ENCODE results near the gene OLR1.
"Not testable (repeated sequence)": the region's sequence is repeated elsewhere in the genome, so short reads cannot be mapped to it uniquely, and the experiment has no call there.

OLR1 gene

DNA sequence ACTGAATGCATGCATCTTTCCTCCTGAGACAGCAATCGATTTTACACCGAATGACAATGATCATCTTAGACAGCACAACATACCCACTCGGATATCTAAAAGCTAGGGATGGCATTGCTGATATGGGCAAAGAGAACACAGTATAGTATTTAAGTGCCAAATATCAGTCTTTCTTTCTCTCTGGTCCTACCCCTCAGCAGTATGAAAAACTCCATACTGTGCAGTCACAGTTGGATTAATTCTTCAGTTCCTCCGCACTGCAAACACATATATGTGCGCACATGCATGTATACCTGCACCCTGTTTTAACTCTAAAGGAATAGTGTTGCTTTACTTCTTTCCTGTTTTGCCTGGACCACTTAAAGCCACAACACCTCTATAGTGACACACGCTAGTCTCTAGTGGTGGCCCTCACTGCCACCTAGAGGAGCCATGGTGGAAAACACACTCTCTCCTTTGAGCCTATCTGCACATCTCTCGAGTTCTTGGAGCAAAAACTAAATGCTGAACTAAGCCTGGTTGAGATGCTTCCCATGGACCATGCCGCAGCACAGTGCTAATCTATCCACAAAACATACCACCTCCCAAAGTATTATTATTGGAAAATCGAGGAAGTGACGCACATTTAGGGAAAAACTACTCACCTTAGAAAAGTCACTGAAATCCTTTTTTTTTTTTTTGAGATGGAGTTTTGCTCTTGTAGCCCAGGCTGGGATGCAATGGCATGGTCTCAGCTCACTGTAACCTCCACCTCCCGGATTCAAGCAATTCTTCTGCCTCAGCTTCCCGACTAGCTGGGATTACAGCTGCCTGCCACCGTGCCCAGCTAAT lies 18.8 kb upstream of the OLR1 start:
- no peaks in the 10 kb centered on the region for H3K9me3 ChIP-seq (ENCODE audit: control insufficient read depth, low read length)
- no peak overlapping the region for H3K27ac ChIP-seq (ENCODE audit: insufficient read depth, low read length, poor library complexity, severe bottlenecking)
- no peaks in the 10 kb centered on the region for H3K27me3 ChIP-seq (replicated peaks; ENCODE audit: control insufficient read depth, insufficient read depth, low read length, poor library complexity, severe bottlenecking)
- no peaks in the 10 kb centered on the region for H3K36me3 ChIP-seq (ENCODE audit: control insufficient read depth, insufficient read depth, low read length)
- H3K4me1 ChIP-seq (ENCODE audit: control insufficient read depth, insufficient read depth, low read length, poor library complexity, severe bottlenecking) = no peaks in the 10 kb centered on the region
- no peak overlapping the region for H3K4me3 ChIP-seq (ENCODE audit: insufficient read depth, low read depth, low read length, poor library complexity, severe bottlenecking)
- DNase-seq = peak in 2 of 3 donors; percentile 14 to 20

DNA sequence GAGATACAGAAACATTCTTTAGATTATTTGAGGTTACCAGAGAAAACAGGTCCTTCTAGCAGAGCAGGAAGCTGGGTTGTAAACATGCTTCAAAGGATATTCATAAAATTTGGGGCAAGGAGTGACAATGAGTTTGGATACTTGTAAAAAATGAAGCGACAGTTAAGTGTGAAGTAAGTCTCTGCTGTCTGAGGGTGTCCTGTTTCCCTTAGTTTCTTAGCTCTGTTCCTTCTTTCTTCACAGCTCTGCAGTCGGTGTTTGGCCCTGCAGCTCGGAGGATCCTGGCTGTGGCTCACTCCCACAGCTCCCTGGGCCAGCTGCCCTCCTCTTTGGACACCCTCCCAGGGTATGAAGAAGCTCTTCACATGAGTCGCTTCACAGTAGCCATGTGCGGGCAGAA lies 17.7 kb upstream of the OLR1 start:
- H3K27me3 ChIP-seq (replicated peaks; ENCODE audit: control insufficient read depth, insufficient read depth, low read length, poor library complexity, severe bottlenecking) = no peaks in the 10 kb centered on the region
- H3K4me1 ChIP-seq (ENCODE audit: control insufficient read depth, insufficient read depth, low read length, poor library complexity, severe bottlenecking) = no peaks in the 10 kb centered on the region
- no peaks in the 10 kb centered on the region for H3K36me3 ChIP-seq (ENCODE audit: control insufficient read depth, insufficient read depth, low read length)
- H3K27ac ChIP-seq (ENCODE audit: insufficient read depth, low read length, poor library complexity, severe bottlenecking) = no peak overlapping the region
- no peak for DNase-seq
- no peak overlapping the region for H3K4me3 ChIP-seq (ENCODE audit: insufficient read depth, low read depth, low read length, poor library complexity, severe bottlenecking)
- no peaks in the 10 kb centered on the region for H3K9me3 ChIP-seq (ENCODE audit: control insufficient read depth, low read length)

- H3K36me3 ChIP-seq (ENCODE audit: control insufficient read depth, insufficient read depth, low read length); H3K27ac ChIP-seq (ENCODE audit: insufficient read depth, low read length, poor library complexity, severe bottlenecking); H3K9me3 ChIP-seq (ENCODE audit: control insufficient read depth, low read length); H3K4me3 ChIP-seq (ENCODE audit: insufficient read depth, low read depth, low read length, poor library complexity, severe bottlenecking); H3K4me1 ChIP-seq (ENCODE audit: control insufficient read depth, insufficient read depth, low read length, poor library complexity, severe bottlenecking); H3K27me3 ChIP-seq (replicated peaks; ENCODE audit: control insufficient read depth, insufficient read depth, low read length, poor library complexity, severe bottlenecking); DNase-seq: not testable (repeated sequence)
These were observed 15.0 kb upstream of the OLR1 start for GRCh38 chr12:10186958-10187357.

GRCh38 chr12:10186299-10186698 lies 14.4 kb upstream of the OLR1 start:
- Histone ChIP-seq H3K36me3 (ENCODE audit: control insufficient read depth, insufficient read depth, low read length) (no peaks in the 10 kb centered on the region), H3K27ac (ENCODE audit: insufficient read depth, low read length, poor library complexity, severe bottlenecking) (no peak overlapping the region), H3K27me3 (replicated peaks; ENCODE audit: control insufficient read depth, insufficient read depth, low read length, poor library complexity, severe bottlenecking) (no peaks in the 10 kb centered on the region), H3K4me3 (ENCODE audit: insufficient read depth, low read depth, low read length, poor library complexity, severe bottlenecking) (no peak overlapping the region), H3K4me1 (ENCODE audit: control insufficient read depth, insufficient read depth, low read length, poor library complexity, severe bottlenecking) (no peaks in the 10 kb centered on the region), H3K9me3 (ENCODE audit: control insufficient read depth, low read length) (no peaks in the 10 kb centered on the region)
- no peak for DNase-seq

- Histone ChIP-seq H3K9me3 (ENCODE audit: control insufficient read depth, low read length) (no peaks in the 10 kb centered on the region), H3K4me3 (ENCODE audit: insufficient read depth, low read depth, low read length, poor library complexity, severe bottlenecking) (no peak overlapping the region), H3K4me1 (ENCODE audit: control insufficient read depth, insufficient read depth, low read length, poor library complexity, severe bottlenecking) (no peaks in the 10 kb centered on the region), H3K27ac (ENCODE audit: insufficient read depth, low read length, poor library complexity, severe bottlenecking) (no peak overlapping the region), H3K27me3 (replicated peaks; ENCODE audit: control insufficient read depth, insufficient read depth, low read length, poor library complexity, severe bottlenecking) (no peaks in the 10 kb centered on the region), H3K36me3 (ENCODE audit: control insufficient read depth, insufficient read depth, low read length) (no peaks in the 10 kb centered on the region)
- DNase-seq = no peak
These were observed 12.4 kb upstream of the OLR1 start for GRCh38 chr12:10184261-10184843.

DNA sequence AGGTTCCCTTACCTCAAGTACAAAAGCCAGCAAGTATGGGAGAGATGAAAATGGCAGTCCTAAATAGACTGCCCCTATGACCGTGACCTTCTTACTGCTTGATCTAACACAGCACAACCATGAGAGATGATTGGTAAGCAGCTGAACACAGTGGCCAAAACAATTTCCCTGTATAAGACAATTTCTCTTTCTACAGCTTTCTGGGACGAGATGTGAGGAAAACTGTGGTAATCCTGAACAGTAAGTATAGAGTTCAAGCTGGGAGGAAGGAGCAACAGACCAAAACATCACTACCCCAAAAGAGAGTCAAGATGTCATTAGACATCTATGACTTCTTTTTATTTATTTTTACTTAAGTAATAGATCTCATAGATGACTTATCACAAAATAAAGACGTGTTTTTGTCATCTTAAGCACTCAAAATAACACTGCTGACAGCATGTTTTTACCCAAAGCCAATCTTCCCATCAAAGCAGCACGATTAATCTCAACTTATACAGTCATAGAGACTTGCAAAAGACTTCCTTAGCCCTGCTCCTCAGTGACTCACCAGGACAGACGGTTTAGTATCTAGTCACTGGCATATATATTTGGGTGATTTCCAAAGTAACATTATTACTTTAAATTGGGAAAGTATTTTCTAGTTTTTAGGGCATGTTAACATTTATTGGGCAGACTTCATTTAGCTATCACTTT lies 10.6 kb upstream of the OLR1 start:
- H3K36me3 ChIP-seq (ENCODE audit: control insufficient read depth, insufficient read depth, low read length) = no peaks in the 10 kb centered on the region

GRCh38 chr12:10179776-10180181 lies 7.8 kb upstream of the OLR1 start:
- DNase-seq = no peak

More for the DNA sequence above, 10.6 kb upstream of the OLR1 start:
- DNase-seq = no peak
- H3K9me3 ChIP-seq (ENCODE audit: control insufficient read depth, low read length) = no peaks in the 10 kb centered on the region
- no peak overlapping the region for H3K27ac ChIP-seq (ENCODE audit: insufficient read depth, low read length, poor library complexity, severe bottlenecking)
- H3K27me3 ChIP-seq (replicated peaks; ENCODE audit: control insufficient read depth, insufficient read depth, low read length, poor library complexity, severe bottlenecking) = no peaks in the 10 kb centered on the region
- H3K4me3 ChIP-seq (ENCODE audit: insufficient read depth, low read depth, low read length, poor library complexity, severe bottlenecking) = no peak overlapping the region
- no peaks in the 10 kb centered on the region for H3K4me1 ChIP-seq (ENCODE audit: control insufficient read depth, insufficient read depth, low read length, poor library complexity, severe bottlenecking)

GRCh38 chr12:10178821-10179220 lies 6.9 kb upstream of the OLR1 start, which contains the start of gene TMEM52B:
TSS of gene TMEM52B (plus strand) at chr12:10179032. CDS start at chr12:10179575, 543 bp downstream.
- no peaks in the 10 kb centered on the region for H3K4me1 ChIP-seq (ENCODE audit: control insufficient read depth, insufficient read depth, low read length, poor library complexity, severe bottlenecking)
- no peaks in the 10 kb centered on the region for H3K36me3 ChIP-seq (ENCODE audit: control insufficient read depth, insufficient read depth, low read length)
- no peaks in the 10 kb centered on the region for H3K27me3 ChIP-seq (replicated peaks; ENCODE audit: control insufficient read depth, insufficient read depth, low read length, poor library complexity, severe bottlenecking)
- H3K4me3 ChIP-seq (ENCODE audit: insufficient read depth, low read depth, low read length, poor library complexity, severe bottlenecking) = no peak within 1 kb of the TSS
- H3K9me3 ChIP-seq (ENCODE audit: control insufficient read depth, low read length) = no peaks in the 10 kb centered on the region
- DNase-seq = no peak
- H3K27ac ChIP-seq (ENCODE audit: insufficient read depth, low read length, poor library complexity, severe bottlenecking) = no peak within 1 kb of the TSS

More at GRCh38 chr12:10179776-10180181, 7.8 kb upstream of the OLR1 start:
- H3K4me1 ChIP-seq (ENCODE audit: control insufficient read depth, insufficient read depth, low read length, poor library complexity, severe bottlenecking) = no peaks in the 10 kb centered on the region
- no peak overlapping the region for H3K4me3 ChIP-seq (ENCODE audit: insufficient read depth, low read depth, low read length, poor library complexity, severe bottlenecking)
- no peaks in the 10 kb centered on the region for H3K9me3 ChIP-seq (ENCODE audit: control insufficient read depth, low read length)
- no peak overlapping the region for H3K27ac ChIP-seq (ENCODE audit: insufficient read depth, low read length, poor library complexity, severe bottlenecking)
- no peaks in the 10 kb centered on the region for H3K27me3 ChIP-seq (replicated peaks; ENCODE audit: control insufficient read depth, insufficient read depth, low read length, poor library complexity, severe bottlenecking)
- H3K36me3 ChIP-seq (ENCODE audit: control insufficient read depth, insufficient read depth, low read length) = no peaks in the 10 kb centered on the region

DNA sequence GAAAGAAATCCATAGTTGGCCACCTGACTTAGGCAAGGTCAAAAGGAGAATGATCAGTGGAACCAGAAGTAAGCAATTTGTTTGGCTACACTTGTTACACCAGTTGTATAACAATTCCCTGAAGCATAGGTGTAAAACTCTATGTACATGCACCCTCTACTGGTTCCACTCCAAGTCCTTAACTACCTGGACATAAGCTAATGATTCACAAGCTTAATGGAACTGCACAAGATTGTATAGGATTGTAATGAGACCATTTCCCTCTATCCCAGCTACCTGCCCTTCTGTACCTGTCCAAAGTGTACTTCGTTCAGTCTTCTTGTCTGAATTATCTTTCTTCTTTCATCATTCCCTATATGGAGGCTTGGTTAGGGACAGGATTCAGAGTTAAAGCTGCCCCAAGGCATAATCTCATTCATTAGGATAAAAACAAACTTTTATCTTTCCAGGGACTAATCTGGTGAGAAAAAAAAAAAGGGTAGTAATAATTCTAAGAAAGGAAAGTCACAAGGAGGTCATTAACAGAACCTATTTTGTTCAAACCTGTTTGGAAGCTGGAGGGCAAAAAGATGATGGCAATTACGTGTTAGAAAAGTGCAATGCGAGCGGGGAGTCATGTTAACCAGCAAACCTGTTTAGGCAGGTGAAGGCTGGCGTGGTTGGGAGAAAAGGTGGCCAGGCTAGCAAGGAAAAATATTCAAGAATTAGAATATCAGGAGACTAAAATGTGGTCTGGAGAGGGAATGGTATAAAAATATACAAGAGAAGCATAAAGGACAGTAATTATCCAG lies 4.1 kb upstream of the OLR1 start:
- Histone ChIP-seq H3K9me3 (ENCODE audit: control insufficient read depth, low read length) (no peaks in the 10 kb centered on the region), H3K27me3 (replicated peaks; ENCODE audit: control insufficient read depth, insufficient read depth, low read length, poor library complexity, severe bottlenecking) (no peaks in the 10 kb centered on the region), H3K4me3 (ENCODE audit: insufficient read depth, low read depth, low read length, poor library complexity, severe bottlenecking) (no peak overlapping the region), H3K4me1 (ENCODE audit: control insufficient read depth, insufficient read depth, low read length, poor library complexity, severe bottlenecking) (no peaks in the 10 kb centered on the region), H3K27ac (ENCODE audit: insufficient read depth, low read length, poor library complexity, severe bottlenecking) (no peak overlapping the region), H3K36me3 (ENCODE audit: control insufficient read depth, insufficient read depth, low read length) (no peaks in the 10 kb centered on the region)
- no peak for DNase-seq

Data from effector memory CD4-positive, alpha-beta T cell (primary cell).